CD4-positive, alpha-beta T cell treated with Interferon alpha-2 for 1 hour (primary cell): ENCODE data around the gene ACOX2.
A peak's percentile ranks its signal among the peaks of the same experiment; 100 is the strongest.

Experiments
- DNase-seq, 2 donors: peaks; one replicate each; pipeline ENCODE4 v3.0.0-alpha.2; 2020 to 2022

ACOX2 gene

DNA sequence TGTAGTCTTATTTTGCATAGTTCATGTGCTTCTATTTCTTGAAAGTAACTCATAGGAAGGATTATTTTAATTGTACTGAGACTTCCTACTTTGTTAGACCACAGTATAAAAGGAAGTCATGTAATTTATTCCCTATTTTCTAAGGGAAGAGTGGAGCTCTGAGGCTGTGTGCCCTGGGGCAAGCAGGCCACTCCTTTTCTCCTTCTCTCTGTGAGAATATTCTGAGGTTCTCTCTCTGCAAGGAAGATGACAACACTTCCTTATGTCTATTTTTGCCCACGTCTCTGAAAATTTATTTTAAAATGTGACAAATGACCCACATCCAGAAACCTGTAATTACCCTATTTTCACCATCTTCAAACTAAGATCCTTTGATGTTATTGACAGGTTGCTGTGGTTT lies 34.1 kb downstream of the ACOX2 start:
- no peak for DNase-seq

DNA sequence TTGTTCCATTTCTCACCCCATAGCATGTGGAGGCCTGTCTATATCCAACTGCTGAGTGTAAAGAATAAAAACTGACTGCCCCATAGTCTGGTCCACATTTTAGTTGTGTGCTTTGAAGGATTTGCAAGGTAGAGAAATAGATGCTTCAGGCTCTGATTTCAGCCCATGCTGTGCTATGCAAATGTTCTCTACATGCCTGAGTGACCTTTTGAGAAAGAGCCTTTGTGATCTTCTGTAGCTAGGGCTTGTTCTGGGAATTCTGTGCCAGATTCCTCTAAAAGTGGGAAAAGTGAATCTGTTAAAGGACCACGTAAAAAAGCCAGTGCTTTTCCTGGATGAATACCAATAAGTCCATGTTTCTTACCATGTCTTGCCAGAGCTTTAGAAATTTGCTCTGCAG lies 39.9 kb downstream of the ACOX2 start:
- DNase-seq: no peak

GRCh38 chr3:58496206-58496857 lies 40.7 kb downstream of the ACOX2 start:
- DNase-seq: no peak

DNA sequence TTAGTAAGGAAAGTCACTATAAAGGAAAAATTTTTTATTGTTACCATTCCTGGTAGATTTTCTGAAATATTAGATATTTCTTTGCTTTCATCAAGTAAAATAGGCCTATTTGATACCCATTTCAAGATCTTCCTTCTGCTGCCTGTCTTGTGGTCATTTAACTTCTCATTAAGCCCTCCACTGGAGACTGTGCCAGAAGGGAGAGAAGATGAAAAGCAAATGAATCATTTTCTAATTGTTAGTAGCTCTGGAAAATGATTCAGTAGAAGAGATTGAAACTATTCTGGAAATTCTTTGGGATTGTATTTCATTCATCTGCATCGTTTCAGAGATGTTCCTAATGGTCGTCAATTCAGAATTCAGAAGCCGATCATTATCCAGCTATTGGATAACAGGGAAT lies 41.9 kb downstream of the ACOX2 start:
- DNase-seq: no peak

- DNase-seq: no peak
Measured at GRCh38 chr3:58494107-58494506, 42.9 kb downstream of the ACOX2 start.

DNA sequence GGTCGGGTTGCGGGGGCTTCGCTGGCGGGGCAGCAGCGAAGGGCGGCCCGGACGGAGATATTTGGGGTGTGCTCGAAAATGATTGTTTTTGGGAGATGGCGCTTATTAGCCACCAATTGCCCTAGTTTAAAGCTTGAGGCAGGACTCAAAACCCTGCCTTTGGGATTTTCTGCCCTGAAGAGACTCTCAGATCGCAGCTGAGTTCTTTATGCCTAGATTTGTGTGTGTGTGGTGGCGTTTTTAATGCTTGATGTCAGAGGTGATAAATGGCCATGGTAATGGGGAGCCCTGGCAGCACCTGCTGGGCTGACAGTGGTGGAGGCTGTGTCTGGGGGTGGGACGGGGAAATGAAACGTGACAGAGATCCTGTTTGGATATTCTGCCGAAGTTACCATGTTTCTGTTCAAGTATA lies 44.5 kb downstream of the ACOX2 start:
- peak; percentile 14 to 32 for DNase-seq

GRCh38 chr3:58491506-58492402 lies 45.2 kb downstream of the ACOX2 start, which contains the start of gene KCTD6:
Gene KCTD6, plus strand, starts transcription at chr3:58492096. Its CDS starts 6,660 bp downstream, at chr3:58498756.
- DNase-seq: peak; percentile 93 to 94

- DNase-seq: no peak
Measured at GRCh38 chr3:58490860-58491501, 46.0 kb downstream of the ACOX2 start.

GRCh38 chr3:58488967-58489366 lies 48.0 kb downstream of the ACOX2 start:
- DNase-seq: no peak

DNA sequence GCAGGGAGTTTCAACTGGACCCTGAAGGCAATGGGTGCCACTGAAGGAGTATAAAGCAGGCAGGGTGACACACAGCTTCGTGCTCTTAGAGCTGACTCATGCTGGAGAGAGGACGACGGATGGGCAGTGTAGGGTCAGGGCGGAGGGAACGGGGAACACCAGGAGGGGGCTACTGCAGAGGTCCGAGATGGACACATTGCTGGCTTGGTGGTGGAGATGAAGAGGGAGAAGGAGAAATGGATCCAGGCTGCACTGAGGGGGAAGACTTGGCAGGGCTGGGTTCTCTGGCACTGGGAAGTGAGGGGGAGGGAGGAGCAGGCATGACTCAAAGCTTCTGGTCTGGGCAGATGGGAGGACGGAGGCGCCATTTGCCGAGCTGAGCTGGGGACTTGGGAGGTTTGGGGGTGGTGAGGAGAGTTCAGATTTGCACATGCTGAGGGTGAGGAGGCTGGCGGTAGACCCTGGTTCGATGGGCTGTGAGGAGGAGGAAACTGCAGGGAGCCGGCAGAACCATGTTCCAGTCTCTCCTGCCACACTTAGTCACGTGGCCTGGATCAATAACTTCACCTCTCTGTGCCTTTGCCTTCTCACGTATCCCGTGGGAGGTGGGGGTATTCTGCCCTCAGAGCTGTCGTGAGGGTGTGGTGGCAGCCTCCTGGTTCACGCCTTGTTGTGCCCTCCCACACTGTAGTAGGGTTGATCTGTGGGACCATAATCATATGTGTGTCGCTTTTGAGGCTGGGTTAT lies 49.7 kb downstream of the ACOX2 start:
- peak in 1 of 2 donors; percentile 20 for DNase-seq

- no peak for DNase-seq
Measured at GRCh38 chr3:58485801-58486435, 51.1 kb downstream of the ACOX2 start.

DNA sequence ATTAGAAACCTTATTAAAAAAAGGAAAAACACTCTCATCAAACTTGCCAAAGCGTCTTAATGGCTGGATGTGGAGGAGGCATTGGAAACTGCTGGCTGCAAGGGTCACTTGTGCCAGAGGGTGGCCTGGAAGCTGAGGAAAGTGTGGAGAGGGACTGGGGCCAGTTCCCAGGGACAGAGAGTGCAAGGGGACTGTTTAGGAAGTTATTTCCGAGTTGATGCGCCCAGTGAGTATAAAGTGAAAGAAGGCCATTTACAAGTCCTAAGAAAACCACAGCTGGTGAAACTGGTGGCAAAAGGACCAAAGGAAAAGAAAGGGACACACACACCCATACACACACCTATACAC lies 52.3 kb downstream of the ACOX2 start:
- no peak for DNase-seq

- no peak for DNase-seq
Measured at GRCh38 chr3:58484045-58484721, 52.8 kb downstream of the ACOX2 start.

DNA sequence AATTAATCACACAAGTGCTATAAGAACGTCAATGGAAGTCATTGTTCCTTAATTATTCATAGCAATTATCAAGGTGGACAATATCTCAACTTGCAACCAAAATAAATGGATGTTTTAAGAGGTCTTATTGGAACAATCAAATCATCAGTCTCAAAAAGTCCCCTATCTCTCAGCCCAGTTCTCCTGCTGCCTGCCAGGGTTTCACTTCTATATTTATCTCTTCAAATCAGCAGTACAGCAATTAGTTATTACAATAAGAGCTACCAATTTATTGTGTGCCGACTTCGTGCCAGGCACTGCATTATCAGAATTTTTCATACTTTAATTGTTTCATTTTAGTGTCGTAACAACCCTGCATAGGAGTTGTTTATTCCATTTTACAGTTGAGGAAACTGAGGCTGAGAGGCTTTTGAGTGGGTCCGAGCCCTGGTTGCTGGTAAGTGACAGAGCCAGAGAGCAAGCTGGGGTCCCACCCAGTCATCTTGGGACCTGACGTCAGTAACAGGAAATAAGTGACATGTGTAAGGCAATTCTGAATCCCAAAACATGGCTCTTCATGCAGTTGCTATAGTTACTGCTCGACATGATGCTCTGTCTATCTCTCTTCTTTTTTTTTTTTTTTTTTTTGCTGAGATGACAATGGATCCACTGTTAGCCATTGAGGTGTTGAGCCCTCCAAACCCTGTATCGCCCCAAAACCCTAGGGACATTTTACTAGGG lies 53.9 kb downstream of the ACOX2 start:
- DNase-seq: peak in 1 of 2 donors; percentile 17

- DNase-seq: no peak
Measured at GRCh38 chr3:58480309-58480708, 56.7 kb downstream of the ACOX2 start.

- DNase-seq: no peak
Measured at GRCh38 chr3:58478781-58479180, 58.2 kb downstream of the ACOX2 start.

GRCh38 chr3:58474967-58475578 lies 61.9 kb downstream of the ACOX2 start:
- DNase-seq: no peak

GRCh38 chr3:58474348-58474911 lies 62.6 kb downstream of the ACOX2 start:
- DNase-seq: peak in 1 of 2 donors; percentile 26

DNA sequence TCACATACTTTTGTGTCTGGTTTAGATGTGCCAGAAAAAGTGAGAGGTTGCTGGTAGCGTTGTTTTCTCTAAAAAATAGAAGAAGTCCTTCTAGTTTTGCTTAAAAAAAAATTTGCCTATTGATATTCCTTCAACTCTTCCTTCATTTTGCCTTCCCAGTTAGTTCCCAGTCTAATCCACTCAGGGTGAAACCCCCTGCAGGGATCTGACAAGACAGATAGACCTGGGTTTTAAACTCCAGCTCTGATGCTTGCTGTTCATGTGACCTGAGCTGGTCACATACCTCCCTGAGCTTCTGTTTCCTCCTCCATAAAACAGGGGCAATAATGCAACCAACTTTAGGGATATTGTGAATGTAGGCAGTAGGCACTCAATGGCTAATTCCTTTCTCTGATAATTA lies 63.7 kb downstream of the ACOX2 start:
- no peak for DNase-seq
